Stomach smooth muscle (tissue), 2 donors: Measurements from ENCODE around the gene NAA16.

Source experiments
- H3K27ac ChIP-seq: one replicate; pipeline ENCODE4 v1.7.0; 2013; ENCODE audit warnings: mild to moderate bottlenecking, low read length, inconsistent platforms
- H3K27me3 ChIP-seq, 2 donors: one replicate each; pipeline ENCODE4 v1.7.0; 2013; ENCODE audit warnings: low read length in 2 of 2; ENCODE audit not compliant: insufficient read depth in 2 of 2, control insufficient read depth in 1 of 2
- H3K36me3 ChIP-seq, 2 donors: one replicate each; pipeline ENCODE4 v1.7.0; 2013; ENCODE audit warnings: low read length in 2 of 2; ENCODE audit not compliant: control insufficient read depth in 2 of 2, insufficient read depth in 2 of 2
- H3K4me1 ChIP-seq: one replicate; pipeline ENCODE4 v1.7.0; 2013; ENCODE audit warnings: low read length; ENCODE audit not compliant: control insufficient read depth, insufficient read depth
- H3K4me3 ChIP-seq, 2 donors: one replicate each; pipeline ENCODE4 v1.7.0; 2013; ENCODE audit warnings: low read length in 2 of 2
- H3K9ac ChIP-seq, 2 donors: one replicate each; pipeline ENCODE4 v1.7.0; 2013; ENCODE audit warnings: low read length in 2 of 2, mild to moderate bottlenecking in 1 of 2
- H3K9me3 ChIP-seq, 2 donors: one replicate each; pipeline ENCODE4 v1.7.0; 2013; ENCODE audit warnings: low read length in 2 of 2; ENCODE audit not compliant: control insufficient read depth in 2 of 2
- donor health status: healthy.
- donor health status: Pancreatic carcinoma.

The NAA16 gene

GRCh38 chr13:41356786-41357185 is 45.7 kb downstream of the NAA16 start:
- no peaks in the 10 kb centered on the region for H3K4me1 ChIP-seq
- H3K9me3 ChIP-seq: no peaks in the 10 kb centered on the region
- no peak overlapping the region for H3K4me3 ChIP-seq
- H3K36me3 ChIP-seq: peaks cover 2 to 16% of the 10 kb centered on the region in 2 donors
- H3K27me3 ChIP-seq: no peaks in the 10 kb centered on the region
- H3K27ac ChIP-seq: no peak overlapping the region
- no peak overlapping the region for H3K9ac ChIP-seq

- Histone ChIP-seq H3K27me3 (no peaks in the 10 kb centered on the region), H3K9me3 (no peaks in the 10 kb centered on the region), H3K27ac (no peak overlapping the region), H3K4me3 (no peak overlapping the region), H3K4me1 (no peaks in the 10 kb centered on the region), H3K9ac (no peak overlapping the region), H3K36me3 (peaks cover 16 to 31% of the 10 kb centered on the region in 2 donors)
Measured at GRCh38 chr13:41361491-41361890, 50.4 kb downstream of the NAA16 start.

GRCh38 chr13:41364043-41364442 is 53.0 kb downstream of the NAA16 start:
- Histone ChIP-seq H3K36me3 (peaks cover 15 to 34% of the 10 kb centered on the region in 2 donors), H3K4me1 (no peaks in the 10 kb centered on the region), H3K9ac (no peak overlapping the region), H3K4me3 (no peak overlapping the region), H3K27ac (no peak overlapping the region), H3K9me3 (no peaks in the 10 kb centered on the region), H3K27me3 (no peaks in the 10 kb centered on the region)

- Histone ChIP-seq H3K4me1 (no peaks in the 10 kb centered on the region), H3K9me3 (no peaks in the 10 kb centered on the region), H3K4me3 (no peak overlapping the region), H3K36me3 (peaks cover 27 to 42% of the 10 kb centered on the region in 2 donors), H3K9ac (no peak overlapping the region), H3K27me3 (no peaks in the 10 kb centered on the region), H3K27ac (no peak overlapping the region)
Measured at GRCh38 chr13:41365631-41366030, 54.6 kb downstream of the NAA16 start.

GRCh38 chr13:41370736-41371135 is 59.7 kb downstream of the NAA16 start:
- no peaks in the 10 kb centered on the region for H3K27me3 ChIP-seq
- H3K9me3 ChIP-seq: no peaks in the 10 kb centered on the region
- no peak overlapping the region for H3K27ac ChIP-seq
- no peaks in the 10 kb centered on the region for H3K4me1 ChIP-seq
- peaks cover 24 to 31% of the 10 kb centered on the region in 2 donors for H3K36me3 ChIP-seq
- no peak overlapping the region for H3K9ac ChIP-seq
- no peak overlapping the region for H3K4me3 ChIP-seq

- H3K27ac ChIP-seq: no peak overlapping the region
- peaks cover 9 to 10% of the 10 kb centered on the region in 2 donors for H3K36me3 ChIP-seq
Measured at GRCh38 chr13:41377446-41377845, 66.4 kb downstream of the NAA16 start.

GRCh38 chr13:41382431-41382830 is 71.4 kb downstream of the NAA16 start:
- Histone ChIP-seq H3K27me3 (no peaks in the 10 kb centered on the region), H3K4me3 (no peak overlapping the region), H3K9me3 (no peaks in the 10 kb centered on the region), H3K27ac (no peak overlapping the region), H3K9ac (no peak overlapping the region), H3K4me1 (no peaks in the 10 kb centered on the region), H3K36me3 (no peaks in the 10 kb centered on the region)

More at GRCh38 chr13:41377446-41377845, 66.4 kb downstream of the NAA16 start:
- Histone ChIP-seq H3K9me3 (no peaks in the 10 kb centered on the region), H3K27me3 (no peaks in the 10 kb centered on the region), H3K4me3 (no peak overlapping the region), H3K4me1 (no peaks in the 10 kb centered on the region), H3K9ac (no peak overlapping the region)

- Histone ChIP-seq H3K36me3 (no peaks in the 10 kb centered on the region), H3K9ac (no peak overlapping the region), H3K27me3 (no peaks in the 10 kb centered on the region), H3K4me3 (no peak overlapping the region), H3K27ac (no peak overlapping the region), H3K9me3 (no peaks in the 10 kb centered on the region), H3K4me1 (no peaks in the 10 kb centered on the region)
Measured at GRCh38 chr13:41383386-41383785, 72.3 kb downstream of the NAA16 start.

GRCh38 chr13:41384749-41385503 is 73.9 kb downstream of the NAA16 start:
- Histone ChIP-seq H3K4me1 (no peaks in the 10 kb centered on the region), H3K4me3 (no peak overlapping the region), H3K27ac (no peak overlapping the region), H3K27me3 (no peaks in the 10 kb centered on the region), H3K9ac (no peak overlapping the region), H3K9me3 (no peaks in the 10 kb centered on the region), H3K36me3 (no peaks in the 10 kb centered on the region)

GRCh38 chr13:41386211-41386610 is 75.1 kb downstream of the NAA16 start:
- no peaks in the 10 kb centered on the region for H3K36me3 ChIP-seq
- H3K9me3 ChIP-seq: no peaks in the 10 kb centered on the region
- no peak overlapping the region for H3K4me3 ChIP-seq
- H3K27me3 ChIP-seq: no peaks in the 10 kb centered on the region
- no peaks in the 10 kb centered on the region for H3K4me1 ChIP-seq
- H3K27ac ChIP-seq: no peak overlapping the region
- no peak overlapping the region for H3K9ac ChIP-seq

GRCh38 chr13:41387576-41387975 is 76.5 kb downstream of the NAA16 start:
- no peak overlapping the region for H3K9ac ChIP-seq
- no peaks in the 10 kb centered on the region for H3K27me3 ChIP-seq
- H3K36me3 ChIP-seq: no peaks in the 10 kb centered on the region
- no peaks in the 10 kb centered on the region for H3K4me1 ChIP-seq
- no peak overlapping the region for H3K27ac ChIP-seq
- H3K9me3 ChIP-seq: no peaks in the 10 kb centered on the region
- no peak overlapping the region for H3K4me3 ChIP-seq
